Central memory CD8-positive, alpha-beta T cell (primary cell): ENCODE measurements around the gene ACCSL.
A peak's percentile ranks its signal among the peaks of the same experiment; 100 is the strongest.

Experiments used
- ATAC-seq: fragments of 150-1000 bp; cut with Tn5 transposase; replicated peaks from 2 replicates; pipeline ENCODE4 v1.10.0; 2022; ENCODE audit warnings: mild to moderate bottlenecking, moderate FRiP score, moderate number of reproducible peaks; ENCODE audit not compliant: poor library complexity, severe bottlenecking; ENCODE audit errors: extremely low read depth
- DNase-seq, 2 donors: peaks; one replicate each; pipeline ENCODE4 v3.0.0; 2021; ENCODE audit warnings: low spot score in 2 of 2
- H3K27ac Mint-ChIP-seq: one replicate; pipeline ENCODE4 v1.8.0; 2022; ENCODE audit warnings: low read depth, mild to moderate bottlenecking, moderate library complexity, mixed read lengths
- H3K27me3 Mint-ChIP-seq: one replicate; pipeline ENCODE4 v1.8.0; 2022; ENCODE audit warnings: mixed read lengths
- H3K36me3 Mint-ChIP-seq: one replicate; pipeline ENCODE4 v1.8.0; 2022; ENCODE audit warnings: mild to moderate bottlenecking, moderate library complexity, mixed read lengths; ENCODE audit not compliant: insufficient read depth
- H3K4me1 Mint-ChIP-seq: one replicate; pipeline ENCODE4 v1.8.0; 2022; ENCODE audit warnings: mixed read lengths
- H3K4me3 Mint-ChIP-seq: one replicate; pipeline ENCODE4 v1.8.0; 2022; ENCODE audit warnings: mild to moderate bottlenecking, moderate library complexity, mixed read lengths
- H3K9me3 Mint-ChIP-seq: one replicate; pipeline ENCODE4 v1.8.0; 2022; ENCODE audit warnings: mixed read lengths

ACCSL gene

GRCh38 chr11:44095506-44096359 is 48.0 kb downstream of the ACCSL start, which contains the start of gene EXT2:
TSS of gene EXT2 (plus strand) at chr11:44095678. CDS start at chr11:44107713, 12,035 bp downstream.
- Mint-ChIP-seq H3K27me3 (no peaks in the 10 kb centered on the region), H3K4me1 (peaks cover 44% of the 10 kb centered on the region), H3K9me3 (no peaks in the 10 kb centered on the region), H3K4me3 (peak within 1 kb of the TSS; percentile 81), H3K36me3 (peaks cover 8% of the 10 kb centered on the region), H3K27ac (peak within 1 kb of the TSS; percentile 29)
- ATAC-seq (peak; percentile 93), DNase-seq (peak; percentile 68 to 80)

- H3K27ac Mint-ChIP-seq, result peak overlapping the region; percentile 29
- no peaks in the 10 kb centered on the region for H3K27me3 Mint-ChIP-seq
- no peak for ATAC-seq
- peaks cover 50% of the 10 kb centered on the region for H3K4me1 Mint-ChIP-seq
- peak overlapping the region; percentile 81 for H3K4me3 Mint-ChIP-seq
- peaks cover 8% of the 10 kb centered on the region for H3K36me3 Mint-ChIP-seq
- DNase-seq, result no peak
- no peaks in the 10 kb centered on the region for H3K9me3 Mint-ChIP-seq
These were observed 48.8 kb downstream of the ACCSL start for GRCh38 chr11:44096360-44097185.

GRCh38 chr11:44097821-44098220 is 50.0 kb downstream of the ACCSL start:
- no peaks in the 10 kb centered on the region for H3K9me3 Mint-ChIP-seq
- DNase-seq (no peak), ATAC-seq (no peak)
- peaks cover 60% of the 10 kb centered on the region for H3K4me1 Mint-ChIP-seq
- H3K4me3 Mint-ChIP-seq, result no peak overlapping the region
- H3K36me3 Mint-ChIP-seq, result peaks cover 8% of the 10 kb centered on the region
- no peaks in the 10 kb centered on the region for H3K27me3 Mint-ChIP-seq
- H3K27ac Mint-ChIP-seq, result no peak overlapping the region

- H3K27ac Mint-ChIP-seq, result no peak overlapping the region
- peaks cover 64% of the 10 kb centered on the region for H3K4me1 Mint-ChIP-seq
- no peak overlapping the region for H3K4me3 Mint-ChIP-seq
These were observed 53.3 kb downstream of the ACCSL start for GRCh38 chr11:44101098-44101497.

GRCh38 chr11:44104481-44105294 is 56.9 kb downstream of the ACCSL start:
- no peak for ATAC-seq
- no peaks in the 10 kb centered on the region for H3K27me3 Mint-ChIP-seq
- peaks cover 44% of the 10 kb centered on the region for H3K4me1 Mint-ChIP-seq

More at GRCh38 chr11:44101098-44101497, 53.3 kb downstream of the ACCSL start:
- H3K36me3 Mint-ChIP-seq, result peaks cover 9% of the 10 kb centered on the region
- no peaks in the 10 kb centered on the region for H3K27me3 Mint-ChIP-seq
- DNase-seq (no peak), ATAC-seq (no peak)
- no peaks in the 10 kb centered on the region for H3K9me3 Mint-ChIP-seq

GRCh38 chr11:44108260-44108659 is 60.5 kb downstream of the ACCSL start:
- H3K36me3 Mint-ChIP-seq, result peaks cover 15% of the 10 kb centered on the region
- ATAC-seq (no peak), DNase-seq (no peak)
- peaks cover 29% of the 10 kb centered on the region for H3K4me1 Mint-ChIP-seq
- H3K9me3 Mint-ChIP-seq, result no peaks in the 10 kb centered on the region
- no peak overlapping the region for H3K27ac Mint-ChIP-seq
- H3K27me3 Mint-ChIP-seq, result no peaks in the 10 kb centered on the region
- H3K4me3 Mint-ChIP-seq, result no peak overlapping the region

More at GRCh38 chr11:44104481-44105294, 56.9 kb downstream of the ACCSL start:
- Mint-ChIP-seq H3K9me3 (no peaks in the 10 kb centered on the region), H3K27ac (no peak overlapping the region), H3K36me3 (peaks cover 9% of the 10 kb centered on the region), H3K4me3 (no peak overlapping the region)
- no peak for DNase-seq
